MM.1S (cell line): Measurements from ENCODE around the gene EXOSC3.
"Not testable (repeated sequence)": the region's sequence is repeated elsewhere in the genome, so short reads cannot be mapped to it uniquely, and the experiment has no call there.

Experiments
- DNase-seq: peaks from one replicate; pipeline ENCODE4 v3.0.0-alpha.2; 2015
- H2AFZ ChIP-seq: fragments of 300-600 bp; sonication (generic); 2 replicates; pipeline ENCODE4 v1.6.0; 2016; ENCODE audit warnings: antibody characterized with exemption, low read length
- H3F3A ChIP-seq: fragments of 300-600 bp; sonication (generic); 2 replicates; pipeline ENCODE4 v1.6.1; 2016; ENCODE audit warnings: mild to moderate bottlenecking, antibody characterized with exemption, low read length, moderate library complexity, mixed read lengths; ENCODE audit not compliant: insufficient read depth
- H3K27ac ChIP-seq: fragments of 300-600 bp; sonication (generic); 2 replicates; pipeline ENCODE4 v1.5.1; 2016; ENCODE audit warnings: mild to moderate bottlenecking, low read length
- H3K27me3 ChIP-seq: fragments of 300-600 bp; sonication (generic); replicated peaks from 2 replicates; pipeline ENCODE4 v1.6.0; 2016; ENCODE audit warnings: low read length; ENCODE audit not compliant: insufficient read depth
- H3K36me3 ChIP-seq: fragments of 300-600 bp; sonication (generic); replicated peaks from 2 replicates; pipeline ENCODE4 v1.6.1; 2016; ENCODE audit warnings: mild to moderate bottlenecking, low read length, mixed read lengths; ENCODE audit not compliant: insufficient read depth
- H3K4me1 ChIP-seq: fragments of 300-600 bp; sonication (generic); 2 replicates; pipeline ENCODE4 v1.6.1; 2016; ENCODE audit warnings: low read length, mixed read lengths
- H3K4me2 ChIP-seq: fragments of 300-600 bp; sonication (generic); 2 replicates; pipeline ENCODE4 v1.6.0; 2016; ENCODE audit warnings: low read depth, low read length
- H3K4me3 ChIP-seq: fragments of 300-600 bp; sonication (generic); 2 replicates; pipeline ENCODE4 v1.5.1; 2016; ENCODE audit warnings: low read length, mixed read lengths
- H3K79me2 ChIP-seq: fragments of 300-600 bp; sonication (generic); 2 replicates; pipeline ENCODE4 v1.6.1; 2016; ENCODE audit warnings: mixed run types, low read length, mixed read lengths
- H3K9ac ChIP-seq: fragments of 300-600 bp; sonication (generic); 2 replicates; pipeline ENCODE4 v1.6.1; 2016; ENCODE audit warnings: low read length, mixed read lengths
- H3K9me2 ChIP-seq: fragments of 300-600 bp; sonication (generic); replicated peaks from 2 replicates; pipeline ENCODE4 v1.6.1; 2016; ENCODE audit warnings: mild to moderate bottlenecking, low read length, mixed read lengths; ENCODE audit not compliant: insufficient read depth
- H3K9me3 ChIP-seq: fragments of 300-600 bp; sonication (generic); replicated peaks from 2 replicates; pipeline ENCODE4 v1.6.1; 2016; ENCODE audit warnings: mild to moderate bottlenecking, low read length, mixed read lengths; ENCODE audit not compliant: insufficient read depth
- H4K20me1 ChIP-seq: fragments of 300-600 bp; sonication (generic); 2 replicates; pipeline ENCODE4 v1.6.1; 2016; ENCODE audit warnings: mild to moderate bottlenecking, low read length, moderate library complexity, mixed read lengths; ENCODE audit not compliant: insufficient read depth
- EZH2 ChIP-seq: fragments of 300-600 bp; sonication (generic); optimal IDR thresholded peaks from 2 replicates; pipeline ENCODE3; 2017; ENCODE audit warnings: low read depth, mild to moderate bottlenecking, antibody characterized with exemption, low read length, mixed read lengths
- EZH2phosphoT487 ChIP-seq: fragments of 300-600 bp; sonication (generic); IDR thresholded peaks from 2 replicates; pipeline ENCODE4 v1.6.1; 2018; ENCODE audit warnings: antibody characterized with exemption, low read length
- TF ChIP-seq, protein P1 (sequence below): fragments of 300-600 bp; sonication (generic); IDR thresholded peaks from 2 replicates; pipeline ENCODE4 v1.5.1; 2016; ENCODE audit warnings: antibody characterized with exemption, low read length, mixed read lengths

EXOSC3 gene

DNA sequence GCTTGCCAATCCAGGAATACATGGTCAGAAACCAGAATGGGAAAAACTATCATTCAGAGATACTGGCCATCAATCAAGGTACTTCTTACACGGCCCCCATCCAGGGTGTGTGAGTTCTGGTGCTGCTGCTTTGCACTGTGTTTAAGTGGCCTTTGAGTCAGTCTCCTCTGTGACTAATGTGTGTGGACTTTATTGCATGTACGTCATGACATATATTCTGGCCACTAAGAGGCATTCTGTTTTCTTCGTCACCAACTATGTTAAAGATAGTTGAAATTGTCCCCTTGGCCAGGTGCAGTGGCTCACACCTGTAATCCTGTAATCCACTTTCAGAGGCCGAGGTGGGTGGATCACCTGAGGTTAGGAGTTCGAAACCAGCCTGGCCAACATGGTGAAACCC is 8.5 kb downstream of the EXOSC3 start:
- no peaks in the 10 kb centered on the region for H3K27me3 ChIP-seq
- no peak overlapping the region for H3K9ac ChIP-seq
- no peak overlapping the region for H3K27ac ChIP-seq
- no peaks in the 10 kb centered on the region for H3K9me3 ChIP-seq
- no peaks in the 10 kb centered on the region for H3K9me2 ChIP-seq
- H2AFZ ChIP-seq = no peak overlapping the region
- peaks cover 25% of the 10 kb centered on the region for H3K36me3 ChIP-seq
- no peaks in the 10 kb centered on the region for H3F3A ChIP-seq
- TF ChIP-seq EZH2phosphoT487 (no peak), EZH2 (no peak)
- TF ChIP-seq, protein P1, sequence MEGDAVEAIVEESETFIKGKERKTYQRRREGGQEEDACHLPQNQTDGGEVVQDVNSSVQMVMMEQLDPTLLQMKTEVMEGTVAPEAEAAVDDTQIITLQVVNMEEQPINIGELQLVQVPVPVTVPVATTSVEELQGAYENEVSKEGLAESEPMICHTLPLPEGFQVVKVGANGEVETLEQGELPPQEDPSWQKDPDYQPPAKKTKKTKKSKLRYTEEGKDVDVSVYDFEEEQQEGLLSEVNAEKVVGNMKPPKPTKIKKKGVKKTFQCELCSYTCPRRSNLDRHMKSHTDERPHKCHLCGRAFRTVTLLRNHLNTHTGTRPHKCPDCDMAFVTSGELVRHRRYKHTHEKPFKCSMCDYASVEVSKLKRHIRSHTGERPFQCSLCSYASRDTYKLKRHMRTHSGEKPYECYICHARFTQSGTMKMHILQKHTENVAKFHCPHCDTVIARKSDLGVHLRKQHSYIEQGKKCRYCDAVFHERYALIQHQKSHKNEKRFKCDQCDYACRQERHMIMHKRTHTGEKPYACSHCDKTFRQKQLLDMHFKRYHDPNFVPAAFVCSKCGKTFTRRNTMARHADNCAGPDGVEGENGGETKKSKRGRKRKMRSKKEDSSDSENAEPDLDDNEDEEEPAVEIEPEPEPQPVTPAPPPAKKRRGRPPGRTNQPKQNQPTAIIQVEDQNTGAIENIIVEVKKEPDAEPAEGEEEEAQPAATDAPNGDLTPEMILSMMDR = no peak
- H4K20me1 ChIP-seq = no peaks in the 10 kb centered on the region; the same call in 1 of the 2 replicates
- no peak overlapping the region for H3K4me3 ChIP-seq
- H3K4me2 ChIP-seq = no peak overlapping the region
- H3K4me1 ChIP-seq = no peaks in the 10 kb centered on the region
- no peak for DNase-seq
- peaks cover 13% of the 10 kb centered on the region; the same call in 1 of the 2 replicates for H3K79me2 ChIP-seq

DNA sequence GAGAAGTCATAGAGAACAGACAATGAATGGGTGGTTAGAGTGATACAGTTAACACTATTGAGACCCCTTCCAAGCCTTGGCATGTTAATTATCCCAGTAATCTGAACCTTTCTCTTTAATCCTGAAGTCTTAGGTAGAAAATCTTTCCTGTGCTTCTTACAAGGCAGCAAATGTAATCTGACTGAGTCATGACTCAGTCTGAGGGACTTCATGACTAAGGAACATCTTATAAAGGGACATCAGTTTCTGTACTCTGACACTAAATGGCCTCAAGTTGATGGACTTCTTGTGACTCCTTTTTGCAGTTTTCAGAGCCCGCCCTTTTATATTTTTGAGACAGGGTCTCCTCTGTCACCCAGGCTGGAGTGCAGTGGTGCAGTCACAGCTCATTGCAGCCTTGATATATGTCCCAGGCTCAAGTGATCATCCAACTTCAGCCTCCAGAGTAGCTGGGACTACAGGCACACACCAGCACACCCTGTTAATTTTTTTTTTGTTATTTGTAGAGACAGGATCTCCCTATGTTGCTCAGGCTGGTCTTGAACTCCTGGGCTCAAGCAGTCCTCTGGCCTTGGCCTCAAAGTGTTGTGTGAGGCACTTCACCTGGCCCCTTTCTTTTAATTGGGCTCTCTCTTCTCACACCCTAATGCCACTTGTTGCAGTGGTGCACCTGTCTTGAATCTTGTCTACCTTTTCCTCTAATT is 9.5 kb downstream of the EXOSC3 start:
- DNase-seq = no peak
- H3K4me2 ChIP-seq = no peak overlapping the region
- H3K79me2 ChIP-seq = peaks cover 5% of the 10 kb centered on the region; the same call in 1 of the 2 replicates
- no peaks in the 10 kb centered on the region for H3K4me1 ChIP-seq
- no peak overlapping the region for H3K9ac ChIP-seq
- H2AFZ ChIP-seq = no peak overlapping the region
- H3K27ac ChIP-seq = no peak overlapping the region
- peaks cover 15% of the 10 kb centered on the region for H3K36me3 ChIP-seq
- H4K20me1 ChIP-seq = no peaks in the 10 kb centered on the region; the same call in 1 of the 2 replicates
- no peaks in the 10 kb centered on the region for H3K27me3 ChIP-seq
- no peaks in the 10 kb centered on the region for H3F3A ChIP-seq
- H3K9me2 ChIP-seq = no peaks in the 10 kb centered on the region
- no peak overlapping the region for H3K4me3 ChIP-seq
- no peaks in the 10 kb centered on the region for H3K9me3 ChIP-seq
- TF ChIP-seq, protein P1 = no peak
- TF ChIP-seq EZH2phosphoT487 = no peak
- TF ChIP-seq EZH2 = no peak

DNA sequence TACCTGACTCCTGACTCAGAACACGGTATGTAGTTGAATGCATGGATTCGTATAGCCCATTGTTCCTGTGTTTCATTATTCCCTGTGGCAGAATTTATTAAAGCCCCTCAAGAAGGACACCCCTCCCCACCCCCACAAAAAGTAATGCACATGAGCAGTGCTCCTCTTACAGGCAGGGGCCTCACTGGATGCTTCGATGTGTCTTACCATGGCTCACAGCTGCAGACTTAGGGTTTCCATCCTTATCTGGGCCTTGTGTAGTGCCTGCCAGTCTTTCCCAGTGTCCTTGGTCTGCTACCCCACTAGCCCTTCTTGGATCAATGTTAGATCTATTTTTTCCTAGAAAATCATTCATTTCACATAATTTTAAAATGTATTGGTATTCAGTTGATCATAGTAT is 14.9 kb downstream of the EXOSC3 start:
- Histone ChIP-seq H3K79me2 (no peaks in the 10 kb centered on the region), H3K9me2 (no peaks in the 10 kb centered on the region), H4K20me1 (no peaks in the 10 kb centered on the region), H2AFZ (no peak overlapping the region), H3K9me3 (no peaks in the 10 kb centered on the region), H3K27ac (no peak overlapping the region), H3K4me2 (no peak overlapping the region), H3K4me1 (no peaks in the 10 kb centered on the region), H3K9ac (no peak overlapping the region), H3K27me3 (no peaks in the 10 kb centered on the region), H3K36me3 (no peaks in the 10 kb centered on the region; the same call in 1 of the 2 replicates), H3F3A (no peaks in the 10 kb centered on the region), H3K4me3 (no peak overlapping the region)
- no peak for DNase-seq
- TF ChIP-seq EZH2phosphoT487 (no peak), EZH2 (no peak)

DNA sequence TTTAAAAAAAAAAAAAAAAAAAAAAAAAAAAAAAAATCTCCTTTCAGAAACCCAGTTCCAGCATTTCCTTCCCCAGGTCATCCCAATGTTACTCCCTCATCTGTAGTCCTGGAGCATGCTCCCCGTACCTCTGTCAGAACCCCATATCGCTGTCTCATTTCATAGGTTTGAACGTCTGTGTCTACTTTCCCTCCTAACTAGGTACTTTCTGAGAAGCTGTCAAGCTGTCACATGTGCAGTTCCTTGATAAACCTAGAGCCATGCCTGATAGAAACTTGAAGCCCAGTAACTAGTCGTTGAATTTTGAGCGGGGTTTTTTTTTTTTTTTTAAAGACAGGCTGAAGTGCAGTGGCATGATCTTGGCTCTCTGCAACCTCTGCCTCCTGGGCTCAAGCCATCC is 15.6 kb downstream of the EXOSC3 start:
- H4K20me1 ChIP-seq = no peaks in the 10 kb centered on the region
- no peak overlapping the region for H3K9ac ChIP-seq
- H3K27ac ChIP-seq = no peak overlapping the region
- no peak for TF ChIP-seq EZH2phosphoT487
- no peak for TF ChIP-seq EZH2
- TF ChIP-seq, protein P1 = no peak
- H3K9me3 ChIP-seq = no peaks in the 10 kb centered on the region
- no peak overlapping the region for H2AFZ ChIP-seq
- H3K4me1 ChIP-seq = no peaks in the 10 kb centered on the region
- no peak for DNase-seq
- no peak overlapping the region for H3K4me2 ChIP-seq
- H3K9me2 ChIP-seq = no peaks in the 10 kb centered on the region
- H3F3A ChIP-seq = no peaks in the 10 kb centered on the region
- H3K36me3 ChIP-seq = no peaks in the 10 kb centered on the region; the same call in 1 of the 2 replicates
- H3K79me2 ChIP-seq = no peaks in the 10 kb centered on the region
- H3K4me3 ChIP-seq = no peak overlapping the region
- H3K27me3 ChIP-seq = no peaks in the 10 kb centered on the region

DNA sequence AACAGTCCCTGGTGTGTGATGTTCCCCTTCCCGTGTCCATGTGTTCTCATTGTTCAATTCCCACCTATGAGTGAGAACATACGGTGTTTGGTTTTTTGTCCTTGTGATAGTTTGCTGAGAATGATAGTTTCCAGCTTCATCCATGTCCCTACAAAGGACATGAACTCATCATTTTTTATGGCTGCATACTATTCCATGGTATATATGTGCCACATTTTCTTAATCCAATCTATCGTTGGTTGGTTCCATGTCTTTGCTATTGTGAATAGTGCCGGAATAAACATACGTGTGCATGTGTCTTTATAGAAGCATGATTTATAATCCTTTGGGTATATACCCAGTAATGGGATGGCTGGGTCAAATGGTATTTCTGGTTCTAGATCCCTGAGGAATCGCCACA is 19.6 kb downstream of the EXOSC3 start:
- not testable (repeated sequence) for H3K9ac ChIP-seq, H3K27ac ChIP-seq, H3K79me2 ChIP-seq, H2AFZ ChIP-seq, H3K4me1 ChIP-seq, H4K20me1 ChIP-seq, H3K4me3 ChIP-seq, H3K4me2 ChIP-seq, H3K9me2 ChIP-seq, H3K9me3 ChIP-seq, H3F3A ChIP-seq, H3K36me3 ChIP-seq, H3K27me3 ChIP-seq, DNase-seq
